Erythroblast (primary cell): ENCODE data around the gene FAM111B.
A peak's percentile ranks its signal among the peaks of the same experiment; 100 is the strongest.

Experiments
- DNase-seq, 2 experiments: peaks; one replicate each; lab custom pipeline; 2025; lab: John Stamatoyannopoulos, UW
- GATA1 ChIP-seq: IDR thresholded peaks from 2 replicates; pipeline ENCODE4 v1.6.1; 2011; ENCODE audit warnings: low read depth, mild to moderate bottlenecking, control low read depth, low read length, moderate library complexity
- POLR2A ChIP-seq: IDR thresholded peaks from 2 replicates; pipeline ENCODE4 v1.6.1; 2011; ENCODE audit warnings: mild to moderate bottlenecking, low read length

FAM111B gene

DNA sequence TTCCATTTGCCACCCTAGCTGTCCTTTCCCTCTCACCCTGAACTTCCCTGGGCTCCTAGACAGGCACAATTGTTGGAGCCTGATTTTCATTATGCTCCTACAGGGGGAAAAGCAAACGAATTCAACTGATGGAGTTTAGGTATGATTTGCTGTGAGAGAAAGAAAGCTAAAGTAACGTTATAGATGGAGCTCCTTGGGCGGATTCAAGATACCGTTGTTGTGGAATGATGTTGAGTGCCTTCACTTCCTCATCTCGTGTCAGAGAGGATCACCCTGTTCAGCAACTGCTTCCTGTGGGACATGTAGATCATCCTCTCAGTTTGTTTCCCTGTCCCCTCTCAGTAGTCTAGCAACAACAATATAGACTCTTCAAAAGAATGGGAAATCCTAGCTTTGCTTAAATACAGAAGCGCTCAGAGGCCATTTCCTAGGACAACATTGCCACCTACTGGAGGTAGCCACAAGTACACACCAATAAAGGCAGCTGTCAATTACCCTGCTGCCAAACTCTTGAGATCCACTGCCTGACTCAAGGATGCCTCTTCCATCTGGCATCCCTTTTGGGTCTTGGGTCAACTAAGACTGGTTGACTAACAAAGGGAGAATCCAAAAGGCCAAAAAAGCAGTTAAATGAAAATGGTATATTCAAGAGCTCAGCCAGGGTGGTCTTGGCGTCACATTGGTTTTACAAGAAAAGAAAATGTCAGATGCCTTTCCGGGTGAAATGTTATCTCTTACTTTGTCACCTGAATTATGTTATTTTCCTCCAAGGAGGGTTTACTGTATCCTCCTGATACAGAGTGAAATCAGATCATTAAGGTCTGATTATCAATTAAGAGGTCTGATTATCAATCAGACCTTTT, 51.4 kb downstream of the FAM111B start:
- DNase-seq: peak; percentile 74 to 85
- TF ChIP-seq GATA1: no peak
- TF ChIP-seq POLR2A: no peak

DNA sequence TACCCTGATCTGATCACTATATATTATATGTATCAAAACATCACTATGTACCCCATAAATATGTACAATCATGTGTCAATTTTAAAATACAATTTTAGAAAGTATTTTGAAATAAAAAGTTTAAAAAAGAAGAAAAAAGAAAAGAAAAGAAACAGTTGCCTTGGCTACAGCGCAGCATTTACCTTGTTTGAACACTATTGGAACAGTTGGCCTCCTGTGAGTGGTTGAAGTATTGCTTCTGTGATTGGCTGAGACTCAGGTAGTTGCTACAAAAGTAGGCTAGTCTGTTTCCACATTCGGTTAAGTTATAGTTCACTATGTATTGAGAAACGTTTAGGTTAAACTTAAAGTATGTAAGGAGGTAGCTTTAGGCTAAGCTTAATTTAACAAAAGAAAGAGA, 57.0 kb downstream of the FAM111B start:
- no peak for TF ChIP-seq GATA1
- no peak for TF ChIP-seq POLR2A
- no peak for DNase-seq

- TF ChIP-seq GATA1 (no peak), POLR2A (no peak)
- DNase-seq: peak; percentile 89 to 93
These were observed 64.7 kb downstream of the FAM111B start, which contains the start of gene DTX4 for GRCh38 chr11:59171508-59172322. Gene DTX4, plus strand, starts transcription at chr11:59172132. Its CDS starts 464 bp downstream, at chr11:59172596.

DNA sequence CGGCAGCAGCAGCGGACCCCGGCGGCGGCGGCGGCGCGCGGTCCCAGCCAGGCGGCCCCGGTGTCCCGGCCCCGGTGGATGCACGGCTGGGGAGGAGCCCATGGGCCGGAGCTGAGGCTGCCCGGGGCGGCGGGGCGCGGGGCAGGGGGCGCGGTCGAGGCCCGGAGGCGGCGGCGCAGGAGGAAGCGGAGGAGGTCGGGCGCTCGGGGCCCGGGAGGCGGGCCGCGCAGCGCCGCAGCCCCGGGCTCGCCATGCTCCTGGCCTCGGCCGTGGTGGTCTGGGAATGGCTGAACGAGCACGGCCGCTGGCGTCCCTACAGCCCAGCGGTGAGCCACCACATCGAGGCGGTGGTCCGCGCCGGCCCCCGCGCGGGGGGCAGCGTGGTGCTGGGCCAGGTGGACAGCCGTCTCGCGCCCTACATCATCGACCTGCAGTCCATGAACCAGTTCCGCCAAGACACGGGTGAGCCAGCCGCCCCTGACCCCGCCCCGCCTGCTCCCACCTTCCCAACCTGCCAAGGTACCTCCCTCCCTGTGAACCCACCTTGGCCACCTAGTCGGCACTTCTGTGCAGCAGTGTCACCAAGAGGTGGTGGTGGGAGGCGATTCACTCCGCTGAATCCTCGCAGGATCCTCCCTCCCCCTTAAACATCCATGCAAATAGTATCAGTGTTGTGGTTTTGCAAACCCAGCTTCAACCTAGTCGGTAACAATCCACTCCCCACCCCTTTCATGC, 65.5 kb downstream of the FAM111B start:
- no peak for DNase-seq
- no peak for TF ChIP-seq GATA1
- TF ChIP-seq POLR2A: no peak

DNA sequence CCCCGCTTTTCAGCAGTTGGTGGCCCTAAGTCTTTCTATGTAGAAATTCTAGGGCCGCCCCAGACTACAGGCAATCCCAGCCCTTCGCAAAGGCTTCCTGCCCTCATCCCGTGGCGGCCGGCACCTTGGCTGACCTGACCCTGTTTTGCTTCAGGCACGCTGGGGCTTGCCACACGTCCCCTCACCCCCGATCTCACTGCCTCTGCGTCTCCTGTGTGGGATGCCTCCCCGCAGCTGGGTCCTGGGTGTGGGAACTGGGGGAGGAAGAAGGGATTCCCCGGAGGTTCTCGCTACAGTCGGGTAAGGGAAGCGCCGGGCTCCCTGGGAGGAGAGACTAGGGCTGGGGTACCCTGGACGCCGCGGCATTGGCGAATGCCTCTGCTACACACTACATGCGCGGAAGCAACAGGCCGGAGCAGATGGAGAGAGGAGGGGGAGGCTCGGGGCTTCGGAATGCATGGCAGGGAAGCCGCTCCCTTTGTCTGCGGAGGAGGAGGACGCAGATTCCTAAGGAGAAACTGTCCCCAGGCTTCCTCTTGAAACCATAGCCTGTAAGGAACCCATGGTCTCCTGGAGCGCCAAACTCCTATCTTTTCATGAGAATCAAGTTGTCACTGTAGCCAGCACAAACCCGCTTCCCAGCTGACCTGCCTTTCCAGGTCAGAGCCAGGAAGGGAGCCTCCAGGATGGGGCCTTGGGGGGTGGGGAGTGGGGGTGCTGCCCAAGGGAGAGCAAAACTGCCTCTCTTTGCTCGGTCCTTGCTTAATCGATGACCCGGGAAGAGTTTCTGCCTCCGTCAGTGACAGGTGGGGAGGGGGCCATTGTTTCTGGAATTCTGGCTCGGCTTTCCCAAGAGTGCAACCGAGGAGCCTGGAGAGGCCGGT, 66.3 kb downstream of the FAM111B start:
- no peak for DNase-seq
- TF ChIP-seq GATA1 (no peak), POLR2A (no peak)

- TF ChIP-seq GATA1: no peak
- no peak for TF ChIP-seq POLR2A
- DNase-seq: no peak
These were observed 67.1 kb downstream of the FAM111B start for GRCh38 chr11:59173964-59174663.

- no peak for TF ChIP-seq GATA1
- TF ChIP-seq POLR2A: no peak
- DNase-seq: no peak
These were observed 67.6 kb downstream of the FAM111B start for GRCh38 chr11:59174664-59175033.

- no peak for TF ChIP-seq GATA1
- no peak for TF ChIP-seq POLR2A
- DNase-seq: no peak
These were observed 68.1 kb downstream of the FAM111B start for GRCh38 chr11:59175091-59175501.

GRCh38 chr11:59176330-59176729, 69.3 kb downstream of the FAM111B start:
- DNase-seq: no peak
- TF ChIP-seq GATA1: no peak
- TF ChIP-seq POLR2A: no peak
